ENCODE measurements around the gene ATP9B.

DNA sequence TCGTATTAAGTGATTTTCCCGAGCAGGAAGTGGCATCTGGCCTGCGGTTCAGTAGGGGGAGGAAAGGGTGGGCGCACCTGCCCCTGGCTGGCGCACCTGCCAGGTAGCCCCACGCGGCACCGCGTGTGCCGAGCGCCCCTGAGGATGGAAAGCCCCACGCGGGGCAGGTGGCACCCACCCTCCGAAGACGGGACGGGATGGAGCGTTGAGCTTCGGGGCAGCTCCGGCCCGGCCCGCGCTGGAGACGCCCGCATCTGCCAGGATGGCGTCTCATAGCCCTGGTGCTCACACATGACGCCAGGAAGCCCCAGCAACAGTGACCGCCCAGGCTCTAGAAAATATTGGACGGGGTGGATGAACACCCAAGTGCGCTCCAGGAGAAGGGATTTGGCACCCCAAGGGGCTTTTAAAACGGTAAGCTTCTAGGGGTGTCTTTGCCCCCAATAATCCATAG is 324.0 kb downstream of the ATP9B start:
- no peak for TF ChIP-seq POLR2A (IDR thresholded peaks at IDR 0.05; ENCODE audit: low read depth)
- TF ChIP-seq, protein P1, sequence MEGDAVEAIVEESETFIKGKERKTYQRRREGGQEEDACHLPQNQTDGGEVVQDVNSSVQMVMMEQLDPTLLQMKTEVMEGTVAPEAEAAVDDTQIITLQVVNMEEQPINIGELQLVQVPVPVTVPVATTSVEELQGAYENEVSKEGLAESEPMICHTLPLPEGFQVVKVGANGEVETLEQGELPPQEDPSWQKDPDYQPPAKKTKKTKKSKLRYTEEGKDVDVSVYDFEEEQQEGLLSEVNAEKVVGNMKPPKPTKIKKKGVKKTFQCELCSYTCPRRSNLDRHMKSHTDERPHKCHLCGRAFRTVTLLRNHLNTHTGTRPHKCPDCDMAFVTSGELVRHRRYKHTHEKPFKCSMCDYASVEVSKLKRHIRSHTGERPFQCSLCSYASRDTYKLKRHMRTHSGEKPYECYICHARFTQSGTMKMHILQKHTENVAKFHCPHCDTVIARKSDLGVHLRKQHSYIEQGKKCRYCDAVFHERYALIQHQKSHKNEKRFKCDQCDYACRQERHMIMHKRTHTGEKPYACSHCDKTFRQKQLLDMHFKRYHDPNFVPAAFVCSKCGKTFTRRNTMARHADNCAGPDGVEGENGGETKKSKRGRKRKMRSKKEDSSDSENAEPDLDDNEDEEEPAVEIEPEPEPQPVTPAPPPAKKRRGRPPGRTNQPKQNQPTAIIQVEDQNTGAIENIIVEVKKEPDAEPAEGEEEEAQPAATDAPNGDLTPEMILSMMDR (IDR thresholded peaks at IDR 0.05) = no peak
